Measurements from ENCODE around the gene SYNJ1. TPM values are rescaled to one million over a fixed set of nuclear protein-coding genes. Genes with fewer than 3 reads are reported as not detected.

SYNJ1 gene
- total RNA-seq, 1 donor from 2014 or later = 12.9 TPM

DNA sequence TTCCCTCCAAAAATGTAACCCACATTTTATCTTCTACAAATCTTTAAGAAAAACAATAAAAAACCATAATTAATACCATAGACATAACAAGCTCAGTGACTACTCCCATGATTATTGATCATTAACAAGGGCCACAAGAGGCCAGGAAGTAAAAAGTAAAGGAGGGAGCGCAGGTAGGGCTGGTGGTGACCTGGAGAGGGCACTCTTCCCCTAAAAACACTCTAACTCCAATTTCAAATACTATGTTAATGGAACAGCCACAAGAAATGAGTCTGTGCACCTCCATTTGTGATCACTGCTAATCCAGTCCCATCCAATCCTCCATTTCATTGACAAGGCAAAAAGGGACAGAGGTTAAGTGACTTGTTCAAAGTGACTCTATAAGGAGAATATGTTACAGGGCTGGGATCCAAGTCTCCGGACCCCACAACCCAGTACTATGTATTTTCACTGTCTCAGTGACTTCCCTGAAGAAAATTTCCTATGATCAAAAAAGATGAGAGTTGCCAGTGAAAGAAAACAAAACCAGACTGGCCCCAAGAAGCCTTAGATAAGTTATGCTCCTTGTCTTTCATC lies 74.4 kb downstream of the SYNJ1 start:
- Histone ChIP-seq H3K4me1 (ENCODE audit: insufficient read depth, low read length) (no peaks in the 10 kb centered on the region), H3K9me3 (ENCODE audit: insufficient read depth, low read depth, low read length) (no peaks in the 10 kb centered on the region), H3K4me3 (ENCODE audit: insufficient read depth, low read depth, low read length) (no peak overlapping the region), H3K27ac (ENCODE audit: low read depth, low read length) (no peak overlapping the region), H3K4me2 (ENCODE audit: low read length) (no peak overlapping the region), H3K27me3 (ENCODE audit: insufficient read depth, low read length) (no peaks in the 10 kb centered on the region), H4K20me1 (ENCODE audit: insufficient read depth, low read length) (no peaks in the 10 kb centered on the region), H3K79me2 (ENCODE audit: insufficient read depth, low read length) (no peaks in the 10 kb centered on the region), H3K36me3 (ENCODE audit: insufficient read depth, low read length) (peaks cover 3% of the 10 kb centered on the region), H2AFZ (ENCODE audit: low read depth, low read length) (no peak overlapping the region), H3K9ac (ENCODE audit: low read length) (no peak overlapping the region)
- FAIRE-seq (no peak), DNase-seq (ENCODE audit: low read depth) (no peak)
- Mint-ChIP-seq H3K27me3 (ENCODE audit: low read depth, unreplicated experiment) (no peaks in the 10 kb centered on the region), H3K36me3 (ENCODE audit: low read depth, unreplicated experiment) (peaks cover 3% of the 10 kb centered on the region), H3K27ac (ENCODE audit: unreplicated experiment) (no peak overlapping the region), H3K9me3 (ENCODE audit: unreplicated experiment) (no peaks in the 10 kb centered on the region), H3K4me1 (ENCODE audit: low read depth, unreplicated experiment) (no peaks in the 10 kb centered on the region), H3K4me3 (ENCODE audit: unreplicated experiment) (no peak overlapping the region)
- TF ChIP-seq CTCF (IDR thresholded peaks at IDR 0.05; ENCODE audit: insufficient read depth, low read depth, low read length) (peak; percentile 43), EZH2 (IDR thresholded peaks at IDR 0.05; ENCODE audit: insufficient read depth, low read length) (no peak)

- peaks cover 2% of the 10 kb centered on the region for H3K4me1 Mint-ChIP-seq (ENCODE audit: low read depth, unreplicated experiment)
- Histone ChIP-seq H3K4me3 (ENCODE audit: insufficient read depth, low read depth, low read length) (no peak overlapping the region), H3K27ac (ENCODE audit: low read depth, low read length) (no peak overlapping the region), H3K27me3 (ENCODE audit: insufficient read depth, low read length) (no peaks in the 10 kb centered on the region), H3K4me2 (ENCODE audit: low read length) (no peak overlapping the region), H4K20me1 (ENCODE audit: insufficient read depth, low read length) (no peaks in the 10 kb centered on the region), H3K36me3 (ENCODE audit: insufficient read depth, low read length) (peaks cover 7% of the 10 kb centered on the region), H3K79me2 (ENCODE audit: insufficient read depth, low read length) (no peaks in the 10 kb centered on the region), H3K9me3 (ENCODE audit: insufficient read depth, low read depth, low read length) (no peaks in the 10 kb centered on the region), H2AFZ (ENCODE audit: low read depth, low read length) (no peak overlapping the region), H3K4me1 (ENCODE audit: insufficient read depth, low read length) (no peaks in the 10 kb centered on the region), H3K9ac (ENCODE audit: low read length) (no peak overlapping the region)
- no peak overlapping the region for H3K27ac Mint-ChIP-seq (ENCODE audit: unreplicated experiment)
- H3K4me3 Mint-ChIP-seq (ENCODE audit: unreplicated experiment) = no peak overlapping the region
- H3K9me3 Mint-ChIP-seq (ENCODE audit: unreplicated experiment) = no peaks in the 10 kb centered on the region
- no peaks in the 10 kb centered on the region for H3K27me3 Mint-ChIP-seq (ENCODE audit: low read depth, unreplicated experiment)
- no peak for FAIRE-seq
- peaks cover 7% of the 10 kb centered on the region for H3K36me3 Mint-ChIP-seq (ENCODE audit: low read depth, unreplicated experiment)
- no peak for DNase-seq (ENCODE audit: low read depth)
- TF ChIP-seq CTCF (IDR thresholded peaks at IDR 0.05; ENCODE audit: insufficient read depth, low read depth, low read length) = no peak
- no peak for TF ChIP-seq EZH2 (IDR thresholded peaks at IDR 0.05; ENCODE audit: insufficient read depth, low read length)
Measured at GRCh38 chr21:32648165-32648564, 79.6 kb downstream of the SYNJ1 start.

Data from astrocyte (in vitro differentiated cells and primary cell).